CD4-positive, alpha-beta T cell treated with Interleukin-4 for 1 hour (primary cell): ENCODE data around the gene BAD.

Source experiments
- DNase-seq, 2 donors: peaks; one replicate each; pipeline ENCODE4 v3.0.0-alpha.2; 2020 to 2022

BAD gene

DNA sequence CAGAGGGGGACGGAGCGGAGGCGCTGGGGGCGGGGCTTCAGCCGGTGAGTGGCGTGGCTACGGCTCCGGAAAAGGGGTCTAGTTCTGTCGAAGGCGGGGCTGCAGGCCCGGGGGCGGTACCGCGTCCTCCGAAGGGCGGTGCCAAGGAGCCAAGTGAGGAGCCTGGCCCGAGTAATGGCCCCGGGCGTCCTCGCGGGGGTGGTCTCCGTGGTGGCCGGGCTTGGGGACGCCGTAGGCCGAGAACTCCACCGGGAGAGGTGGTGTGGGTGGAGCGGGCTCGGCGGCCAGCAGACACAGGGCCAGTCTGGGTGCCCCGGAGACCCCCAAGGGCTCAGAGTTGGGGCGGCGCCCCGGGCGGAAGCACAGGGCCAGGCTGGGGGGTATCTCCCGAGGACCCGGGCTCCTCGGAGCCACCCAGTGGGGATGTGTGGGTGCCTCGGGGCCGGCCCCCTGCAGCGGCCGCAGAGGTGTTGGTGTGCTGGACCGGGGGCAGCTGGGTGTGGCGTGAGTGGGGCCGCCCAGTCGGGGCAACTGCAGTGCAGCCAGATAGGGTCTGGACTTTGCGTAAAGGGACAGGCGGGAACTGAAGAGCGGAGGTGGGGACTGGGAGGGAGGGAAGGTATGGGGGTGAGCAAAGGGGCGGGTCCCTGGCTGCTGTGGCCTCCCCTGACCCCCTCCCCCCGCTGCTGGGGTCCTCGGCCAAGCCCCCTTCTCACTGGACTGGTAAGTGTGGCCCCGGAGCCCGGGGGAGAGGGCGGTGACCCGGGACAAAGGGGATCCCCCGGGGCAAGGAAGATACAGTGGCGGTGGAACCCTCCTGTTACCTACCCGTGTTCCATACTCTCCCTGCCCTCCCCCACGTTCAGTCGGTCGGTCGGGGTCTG lies 42.7 kb downstream of the BAD start:
- DNase-seq = peak; percentile 19 to 100

DNA sequence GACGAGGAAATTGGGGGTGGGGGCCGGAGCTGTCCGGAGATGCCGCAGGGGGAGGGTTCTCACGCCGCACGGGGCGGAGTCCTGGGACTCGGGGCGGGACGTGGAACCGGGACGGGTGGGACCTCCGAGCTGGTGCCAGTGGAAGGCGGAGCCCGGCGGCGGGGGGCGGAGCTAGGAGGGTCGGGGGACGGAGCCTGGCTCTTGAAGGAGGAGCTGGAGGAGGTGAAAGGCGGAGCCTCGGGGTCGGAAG lies 43.3 kb downstream of the BAD start:
- peak in 1 of 2 donors; percentile 100 for DNase-seq

- DNase-seq = peak; percentile 98 to 99
Observed at GRCh38 chr11:64240435-64241240, 43.8 kb downstream of the BAD start, which contains the start of gene FKBP2. Gene FKBP2 (plus strand): TSS chr11:64241095. CDS start chr11:64242388, 1,293 bp downstream.

DNA sequence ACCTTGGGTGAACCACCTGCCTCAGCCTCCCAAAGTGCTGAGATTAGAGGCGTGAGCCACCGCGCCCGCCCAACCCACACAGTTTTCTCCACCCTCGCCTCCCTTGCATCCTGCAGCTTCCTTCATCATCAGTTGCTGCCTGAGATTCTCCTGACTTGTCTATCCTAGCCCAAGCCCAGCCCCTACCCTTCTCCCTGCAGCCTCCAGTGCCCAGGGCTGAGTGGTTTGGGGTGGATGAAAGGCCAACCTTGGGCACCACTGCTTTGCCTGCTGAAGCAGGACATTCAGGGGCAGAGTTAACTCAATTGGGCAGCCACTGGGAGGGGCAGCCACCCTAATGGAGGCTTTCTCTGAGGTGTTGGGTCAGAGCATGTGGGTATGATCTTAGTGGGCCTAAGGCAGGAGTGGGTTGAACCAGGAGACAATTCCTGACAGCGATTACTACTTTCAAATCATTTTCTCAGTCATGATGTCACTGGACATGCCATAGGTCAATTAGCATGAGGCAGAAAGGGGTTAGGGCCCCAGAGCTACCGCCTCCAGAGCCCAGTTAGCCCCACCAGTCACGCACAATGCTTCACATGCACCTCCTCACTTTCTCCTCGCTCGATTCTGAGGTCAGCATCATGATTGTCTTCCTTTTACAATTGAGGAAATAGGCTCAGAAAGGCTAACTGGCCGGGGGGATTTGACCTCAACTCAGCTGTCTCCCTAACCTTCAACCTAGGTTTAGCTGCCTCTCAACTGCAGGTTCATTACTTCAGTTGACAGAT lies 44.6 kb downstream of the BAD start:
- DNase-seq = peak in 1 of 2 donors; percentile 82

GRCh38 chr11:64238999-64239398 lies 45.5 kb downstream of the BAD start:
- DNase-seq = no peak

GRCh38 chr11:64238076-64238475 lies 46.4 kb downstream of the BAD start:
- no peak for DNase-seq

- DNase-seq = no peak
Observed at GRCh38 chr11:64237484-64237951, 46.9 kb downstream of the BAD start.

GRCh38 chr11:64235437-64236161 lies 48.9 kb downstream of the BAD start:
- DNase-seq = no peak

GRCh38 chr11:64234647-64235379 lies 49.7 kb downstream of the BAD start:
- DNase-seq = peak; percentile 37 to 51

DNA sequence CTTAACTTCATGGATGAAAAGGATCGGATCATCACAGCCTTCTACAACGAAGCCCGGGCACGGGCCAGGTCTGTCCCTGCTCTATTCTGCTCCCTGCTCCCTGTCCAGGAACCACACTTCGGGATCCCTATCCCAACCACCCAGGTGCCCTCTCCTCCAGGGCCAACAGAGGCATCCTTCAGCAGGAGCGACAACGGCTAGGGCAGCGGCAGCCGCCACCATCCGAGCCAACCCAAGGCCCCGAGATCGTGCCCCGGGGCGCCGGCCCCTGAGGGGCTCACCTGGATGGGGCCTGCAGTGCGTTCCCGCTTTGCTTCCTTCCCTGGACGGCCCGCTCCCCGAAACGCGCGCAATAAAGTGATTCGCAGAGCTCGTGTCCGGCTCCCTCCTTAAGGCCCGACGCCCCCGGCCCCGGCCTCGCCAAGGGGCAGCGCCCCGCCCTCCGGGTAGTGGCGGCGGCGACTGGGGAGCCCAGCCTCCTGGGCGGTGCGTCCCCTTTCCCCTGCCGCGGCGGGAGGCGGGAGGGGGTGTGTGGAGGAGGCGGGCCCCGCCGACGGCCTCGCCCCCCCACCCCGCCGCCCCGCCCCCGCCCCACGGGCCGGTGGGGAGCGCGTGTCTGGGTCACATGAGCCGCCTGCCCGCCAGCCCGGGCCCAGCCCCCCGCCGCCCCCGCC lies 50.4 kb downstream of the BAD start, which contains the start of gene VEGFB:
Gene VEGFB, plus strand, starts transcription at position 672 of the 674 bp plus-strand sequence. CDS start 250 bp downstream, outside the sequence.
- DNase-seq = peak; percentile 71 to 82

DNA sequence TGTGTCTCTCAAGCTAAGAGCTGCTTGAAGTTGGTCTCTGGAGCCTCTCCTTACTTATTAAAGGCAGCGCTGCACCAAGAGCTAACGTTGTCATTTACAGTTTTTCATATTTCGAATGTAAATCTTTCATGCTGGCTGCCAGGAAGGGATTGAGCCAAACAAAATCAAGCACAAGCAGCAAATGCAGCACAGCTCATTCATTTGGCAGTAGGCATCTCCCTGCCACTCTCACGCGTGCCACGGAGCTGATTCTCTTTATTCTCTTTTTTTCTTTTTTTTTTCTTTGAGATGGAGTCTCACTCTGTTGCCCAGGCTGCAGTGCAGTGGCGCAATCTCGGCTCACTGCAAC lies 51.5 kb downstream of the BAD start:
- no peak for DNase-seq

DNA sequence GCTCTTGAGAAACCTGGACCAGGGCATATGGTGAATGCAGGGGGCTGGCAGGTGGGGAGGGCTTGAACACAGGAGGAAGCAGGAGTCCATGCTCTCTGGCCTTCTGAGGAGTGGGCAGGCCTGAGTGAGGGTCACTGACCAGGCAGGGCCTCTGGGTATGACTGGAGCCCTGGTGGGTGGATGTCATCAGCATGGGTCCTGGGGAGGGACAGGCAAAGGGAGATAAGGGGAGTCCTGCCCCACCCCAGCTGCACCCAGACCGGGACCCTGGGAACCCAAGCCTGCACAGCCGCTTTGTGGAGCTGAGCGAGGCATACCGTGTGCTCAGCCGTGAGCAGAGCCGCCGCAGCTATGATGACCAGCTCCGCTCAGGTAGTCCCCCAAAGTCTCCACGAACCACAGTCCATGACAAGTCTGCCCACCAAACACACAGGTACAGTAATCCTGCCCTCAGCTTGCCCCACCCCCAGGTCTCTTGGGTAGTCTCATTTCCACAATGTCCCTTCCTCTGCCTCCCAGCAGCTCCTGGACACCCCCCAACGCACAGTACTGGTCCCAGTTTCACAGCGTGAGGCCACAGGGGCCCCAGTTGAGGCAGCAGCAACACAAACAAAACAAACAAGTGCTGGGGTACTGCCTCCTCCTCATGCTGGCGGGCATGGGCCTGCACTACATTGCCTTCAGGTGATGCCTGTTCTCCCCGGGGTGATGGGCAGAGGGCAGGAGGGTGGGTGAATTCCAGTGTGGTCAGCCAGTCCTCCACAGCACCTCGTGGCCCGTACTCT lies 52.1 kb downstream of the BAD start:
- no peak for DNase-seq

GRCh38 chr11:64231546-64231945 lies 52.9 kb downstream of the BAD start:
- no peak for DNase-seq

- DNase-seq = no peak
Observed at GRCh38 chr11:64230985-64231365, 53.5 kb downstream of the BAD start.

DNA sequence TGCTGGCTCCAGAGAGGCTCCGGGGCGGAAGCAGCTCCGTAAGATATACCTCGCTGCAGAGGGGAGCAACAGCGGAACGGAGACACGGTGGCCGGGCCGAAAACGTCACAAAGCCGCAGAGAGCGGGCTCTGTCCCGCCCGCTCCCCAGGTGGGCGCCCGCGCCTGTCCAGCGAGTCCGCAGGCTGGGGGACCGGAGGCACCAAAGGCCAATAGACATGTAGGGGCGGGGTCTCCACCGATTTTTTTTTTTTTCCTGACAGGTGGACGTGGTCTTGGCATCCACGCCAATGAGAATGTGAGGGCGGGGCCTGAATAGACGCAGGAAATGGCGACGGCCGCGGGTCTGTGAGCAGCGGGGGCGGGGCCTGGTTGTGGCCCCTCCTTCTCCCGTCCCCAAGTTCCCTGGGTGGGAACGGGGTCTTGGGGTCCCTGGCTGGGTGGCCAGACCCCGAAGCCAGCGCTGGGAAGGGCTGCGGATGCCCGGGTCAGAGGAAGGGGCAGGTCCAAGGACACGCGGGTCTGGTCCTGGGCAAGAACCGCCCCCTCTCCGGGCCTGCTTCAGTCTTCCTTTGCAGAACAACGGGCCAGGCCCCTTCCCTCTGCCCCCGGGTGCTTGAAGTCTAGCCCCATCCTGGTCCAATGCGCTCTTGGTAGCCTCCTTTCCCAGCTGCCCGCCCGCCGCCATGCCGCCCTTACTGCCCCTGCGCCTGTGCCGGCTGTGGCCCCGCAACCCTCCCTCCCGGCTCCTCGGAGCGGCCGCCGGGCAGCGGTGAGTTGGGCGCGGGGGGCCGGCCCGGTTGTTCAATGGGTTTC lies 54.1 kb downstream of the BAD start, which contains the start of gene DNAJC4:
Gene DNAJC4, plus strand, starts transcription at position 378 of the 814 bp plus-strand sequence. Its CDS starts 307 bp downstream, at position 685.
- peak; percentile 91 for DNase-seq

DNA sequence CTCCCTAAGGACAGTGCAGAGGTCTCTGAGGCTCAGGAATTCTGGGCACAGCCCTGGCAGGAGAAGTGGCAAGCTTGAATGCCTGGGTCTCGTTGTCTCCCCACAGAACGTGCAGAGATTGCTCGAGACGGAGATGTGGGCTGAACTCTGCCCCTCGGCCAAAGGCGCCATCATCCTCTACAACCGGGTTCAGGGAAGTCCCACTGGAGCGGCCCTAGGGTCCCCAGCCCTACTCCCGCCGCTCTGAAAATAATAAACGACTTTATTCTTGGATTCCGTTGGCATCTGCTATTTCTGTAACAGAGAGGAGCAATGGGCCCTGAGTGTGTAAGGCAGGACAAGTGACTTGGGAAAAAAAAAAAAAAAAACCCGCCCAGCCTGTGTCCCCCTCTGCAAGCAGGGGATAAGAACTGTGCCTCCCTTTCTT lies 54.7 kb downstream of the BAD start:
- no peak for DNase-seq

DNA sequence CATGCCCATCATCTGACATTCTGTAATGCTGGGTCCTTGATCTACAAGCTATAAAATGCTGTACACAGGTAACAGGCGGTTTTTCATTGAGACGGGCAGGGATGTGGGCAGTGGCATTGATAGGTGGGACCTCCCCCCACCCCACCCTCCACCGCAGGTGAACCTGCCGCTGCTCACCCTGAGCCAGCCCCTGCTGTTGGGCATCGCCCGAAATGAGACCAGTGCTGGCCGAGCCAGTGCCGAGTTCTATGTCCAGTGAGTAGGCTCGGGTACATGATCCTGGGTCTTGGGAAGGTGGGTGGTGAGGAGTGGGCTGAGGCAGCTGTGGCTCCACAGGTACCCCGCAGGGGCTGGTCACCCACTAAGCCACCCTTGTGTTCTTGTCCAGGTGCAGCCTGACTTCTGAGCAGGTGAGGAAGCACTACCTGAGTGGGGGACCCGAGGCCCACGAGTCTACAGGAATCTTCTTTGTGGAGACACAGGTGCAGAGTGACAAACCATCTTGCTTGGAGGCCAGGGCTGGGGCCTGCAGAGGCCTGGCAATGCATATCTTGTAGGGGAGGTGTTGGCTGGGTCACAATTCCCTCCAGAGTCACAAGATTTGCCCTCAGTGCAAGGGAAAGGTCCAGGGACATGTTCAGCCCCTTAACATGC lies 55.2 kb downstream of the BAD start:
- DNase-seq = no peak

DNA sequence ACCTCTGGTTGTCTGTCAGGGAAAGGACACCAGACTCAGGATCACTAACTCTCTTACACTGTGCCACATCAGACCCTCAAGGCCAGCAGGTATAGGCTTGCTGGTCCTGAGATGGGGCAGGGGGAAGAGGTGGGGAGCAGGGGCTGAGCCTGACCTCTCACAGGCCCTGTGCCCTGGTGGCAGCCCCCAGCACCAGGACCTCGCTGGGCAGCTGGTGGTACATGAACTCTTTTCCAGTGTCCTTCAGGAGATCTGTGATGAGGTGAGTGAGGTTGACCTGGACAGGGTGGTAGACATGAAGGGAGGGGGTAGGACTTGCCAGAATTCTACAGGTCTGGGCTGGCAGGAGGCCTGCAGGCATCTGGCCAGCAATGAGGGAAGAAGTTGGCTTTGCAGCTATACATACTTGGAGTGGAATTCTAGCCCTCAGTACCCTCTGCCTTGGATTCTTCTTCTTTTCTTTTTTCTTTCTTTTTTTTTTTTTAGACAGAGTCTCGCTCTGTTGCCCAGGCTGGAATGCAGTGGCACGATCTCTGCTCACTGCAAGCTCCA lies 57.0 kb downstream of the BAD start:
- no peak for DNase-seq
